Lower leg skin (tissue), 4 donors: Measurements from ENCODE around the gene CYYR1. TPM values are rescaled to one million over a fixed set of nuclear protein-coding genes. Genes with fewer than 3 reads are reported as not detected.
A peak's percentile ranks its signal among the peaks of the same experiment; 100 is the strongest.
"Not testable (repeated sequence)": the region's sequence is repeated elsewhere in the genome, so short reads cannot be mapped to it uniquely, and the experiment has no call there.

Experiments used
- DNase-seq, 2 donors: peaks; one replicate each; pipeline ENCODE4 v3.0.0-alpha.2; 2019; ENCODE audit warnings: low spot score in 2 of 2
- H3K4me3 ChIP-seq: fragments of 200-600 bp; sonication (generic); 2 replicates; pipeline ENCODE4 v1.5.1; 2017; ENCODE audit warnings: mild to moderate bottlenecking, low read depth; ENCODE audit not compliant: poor library complexity, severe bottlenecking
- CTCF ChIP-seq, 3 donors: fragments of 450-650 bp; IDR thresholded peaks; one replicate each; pipeline ENCODE4 v1.5.1; 2016; ENCODE audit warnings: antibody characterized with exemption in 3 of 3, mild to moderate bottlenecking in 3 of 3, moderate library complexity in 2 of 3
- POLR2A ChIP-seq, 2 donors: fragments of 450-650 bp; IDR thresholded peaks; one replicate each; pipeline ENCODE4 v1.6.1; 2016 to 2017; ENCODE audit warnings: antibody characterized with exemption in 2 of 2, mild to moderate bottlenecking in 1 of 2, moderate library complexity in 1 of 2
- WGBS, 2 donors: methylation state at CpG; one replicate each; pipeline ENCODE4 v1.1.5; 2018; 5-methylcytosine and 5-hydroxymethylcytosine counted together
- intact Hi-C: fragments of 100-400 bp; cut with DNase I; formaldehyde crosslinking; loops from one replicate; pipeline ENCODE4 v1.15.0; 2023; ENCODE audit warnings: low total_unique reads
- total RNA-seq, 4 donors: library from RNA; depleted of rRNA; stranded (reverse); fragments of >200 nt; gene quantifications; one replicate each; pipeline ENCODE4 v1.1.0, GENCODE V29; 2016

Gene CYYR1
- total RNA-seq, 4 donors from 2014 or later, result 9.0 to 16.4 (median 12.5) TPM

- intact Hi-C loops, result no loop called here
- peak in 1 of 2 donors; percentile 71 for DNase-seq
- H3K4me3 ChIP-seq, result no peak overlapping the region
- WGBS, 2 donors, result 12 to 13% methylated on average over 1 of the region's 1 CpG
- no peak for TF ChIP-seq POLR2A (IDR thresholded peaks at IDR 0.05)
- TF ChIP-seq CTCF (IDR thresholded peaks at IDR 0.05), result no peak
Measured at GRCh38 chr21:26469789-26470188, 103.3 kb downstream of the CYYR1 start.

- H3K4me3 ChIP-seq, result no peak overlapping the region
- intact Hi-C loops, result no loop called here
- DNase-seq, result no peak
- no peak for TF ChIP-seq POLR2A (IDR thresholded peaks at IDR 0.05)
- no peak for TF ChIP-seq CTCF (IDR thresholded peaks at IDR 0.05)
- WGBS, 2 donors, result 83 to 93% methylated on average over 3 of the region's 3 CpGs
Measured at GRCh38 chr21:26465916-26466315, 107.2 kb downstream of the CYYR1 start.

GRCh38 chr21:26461500-26461899 is 111.6 kb downstream of the CYYR1 start:
- no peak overlapping the region for H3K4me3 ChIP-seq
- intact Hi-C loops, result no loop called here
- DNase-seq, result no peak
- 22 to 35% methylated on average over 3 of the region's 3 CpGs for WGBS, 2 donors
- TF ChIP-seq POLR2A (IDR thresholded peaks at IDR 0.05) (no peak), CTCF (IDR thresholded peaks at IDR 0.05) (no peak)

- no peak for TF ChIP-seq POLR2A (IDR thresholded peaks at IDR 0.05)
- TF ChIP-seq CTCF (IDR thresholded peaks at IDR 0.05), result no peak
- DNase-seq, result no peak
- 90 to 92% methylated on average over 3 of the region's 3 CpGs for WGBS, 2 donors
- H3K4me3 ChIP-seq, result no peak overlapping the region
- intact Hi-C loops, result no loop called here
Measured at GRCh38 chr21:26460621-26461020, 112.5 kb downstream of the CYYR1 start.

- 88 to 93% methylated on average over 3 of the region's 3 CpGs for WGBS, 2 donors
- intact Hi-C loops, DNase-seq, H3K4me3 ChIP-seq: not testable (repeated sequence)
Measured at GRCh38 chr21:26458854-26459253, 114.2 kb downstream of the CYYR1 start.

GRCh38 chr21:26457817-26458216 is 115.3 kb downstream of the CYYR1 start:
- intact Hi-C loops, result no loop called here
- no peak for TF ChIP-seq POLR2A (IDR thresholded peaks at IDR 0.05)
- TF ChIP-seq CTCF (IDR thresholded peaks at IDR 0.05), result no peak
- WGBS, 2 donors, result 82 to 88% methylated on average over 3 of the region's 3 CpGs
- no peak for DNase-seq
- no peak overlapping the region for H3K4me3 ChIP-seq
